Femur (tissue), 1 donor: ENCODE measurements around the gene EVI2B.
"Not testable (repeated sequence)": the region's sequence is repeated elsewhere in the genome, so short reads cannot be mapped to it uniquely, and the experiment has no call there.

ENCODE experiments used
- DNase-seq: peaks from one replicate; pipeline ENCODE4 v3.0.0-alpha.2; 2017

EVI2B gene

GRCh38 chr17:31310260-31310659 is 3.6 kb downstream of the EVI2B start:
- DNase-seq: no peak

DNA sequence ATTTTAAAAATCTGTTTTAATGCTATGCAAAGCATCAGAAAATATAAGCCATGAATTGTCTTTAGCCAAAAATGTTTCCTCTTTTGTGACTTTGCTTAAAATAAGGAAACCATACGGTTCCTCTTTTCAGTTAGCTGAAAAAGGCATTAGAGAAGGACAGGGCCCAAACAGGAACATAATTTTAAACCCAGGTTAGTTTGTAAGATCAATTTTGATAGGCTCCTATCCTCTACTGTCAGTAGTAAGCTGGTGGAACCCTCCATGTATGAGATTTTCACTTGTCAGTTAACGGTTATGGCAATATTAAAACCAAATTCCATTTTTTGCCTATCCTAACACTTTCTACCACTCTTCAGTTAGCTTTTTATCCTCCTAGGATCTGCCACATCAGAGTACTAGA is 4.3 kb downstream of the EVI2B start:
- no peak for DNase-seq

DNA sequence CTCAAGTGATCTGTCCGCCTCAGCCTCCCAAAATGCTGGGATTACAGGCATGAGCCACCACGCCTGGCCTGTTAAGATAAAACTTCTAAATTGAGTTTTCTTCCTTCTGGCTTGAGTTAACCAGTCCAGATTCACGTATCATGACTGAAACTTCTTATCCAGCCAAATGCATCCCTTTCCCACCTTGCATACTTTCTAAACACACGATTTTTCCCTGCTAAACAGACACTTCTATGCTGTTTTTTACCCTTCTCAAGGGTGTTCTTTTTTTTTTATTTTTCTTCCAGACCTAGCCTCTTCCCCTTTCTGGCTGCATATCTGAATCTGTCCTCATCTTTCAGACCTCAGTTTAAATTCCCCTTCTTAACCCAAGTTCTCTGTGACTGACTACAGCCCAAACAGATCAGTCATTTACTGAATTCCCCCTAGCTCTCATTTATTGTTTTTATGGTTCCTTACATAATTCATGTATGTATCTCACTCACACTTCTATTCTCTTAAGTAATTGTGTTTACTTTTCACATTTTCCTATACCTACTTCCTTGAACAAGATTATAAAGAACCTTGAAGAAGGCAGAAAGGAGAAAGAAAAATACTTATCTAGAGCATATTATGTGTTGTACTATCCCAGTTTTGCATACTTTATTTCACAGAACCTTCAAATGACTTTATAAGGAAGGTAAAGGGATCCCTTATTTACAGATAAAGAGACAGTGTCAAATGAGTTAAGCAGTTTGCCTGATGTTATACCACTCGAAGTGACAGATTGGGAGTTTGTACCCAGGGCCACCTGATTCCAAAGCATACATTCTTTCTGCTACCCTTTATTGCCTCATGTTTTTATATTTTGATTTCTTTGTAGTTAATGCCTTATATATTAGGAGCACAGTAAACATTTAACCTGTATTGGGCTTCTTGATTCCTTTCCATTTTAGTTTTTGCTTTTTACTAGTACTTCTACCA is 5.2 kb downstream of the EVI2B start:
- no peak for DNase-seq

GRCh38 chr17:31307640-31308039 is 6.2 kb downstream of the EVI2B start:
- DNase-seq: no peak

- no peak for DNase-seq
Measured at GRCh38 chr17:31299624-31300023, 14.2 kb downstream of the EVI2B start.

GRCh38 chr17:31297090-31297489 is 16.8 kb downstream of the EVI2B start, which contains the start of gene OMG:
OMG (minus strand) TSS chr17:31297239; CDS start chr17:31296331, 908 bp downstream.
- no peak for DNase-seq

DNA sequence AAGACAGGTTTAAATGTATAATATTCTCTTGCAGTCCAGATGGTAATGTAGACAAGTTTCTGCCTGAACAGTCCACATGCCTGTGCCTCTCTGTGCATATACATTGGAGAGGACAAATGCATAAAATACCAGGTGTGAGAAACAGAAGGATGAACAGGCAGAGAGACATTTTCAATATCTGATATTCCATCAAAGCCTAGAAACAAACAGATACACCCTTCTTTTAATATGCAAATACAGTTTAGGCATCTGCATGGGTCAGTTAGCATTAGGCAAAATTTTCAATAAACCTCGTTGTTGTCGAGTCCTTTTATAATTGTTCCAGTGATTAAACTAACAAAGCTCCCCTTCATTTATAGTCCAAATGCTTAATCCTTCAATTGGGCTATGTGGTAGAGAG is 17.7 kb downstream of the EVI2B start:
- DNase-seq: no peak

DNA sequence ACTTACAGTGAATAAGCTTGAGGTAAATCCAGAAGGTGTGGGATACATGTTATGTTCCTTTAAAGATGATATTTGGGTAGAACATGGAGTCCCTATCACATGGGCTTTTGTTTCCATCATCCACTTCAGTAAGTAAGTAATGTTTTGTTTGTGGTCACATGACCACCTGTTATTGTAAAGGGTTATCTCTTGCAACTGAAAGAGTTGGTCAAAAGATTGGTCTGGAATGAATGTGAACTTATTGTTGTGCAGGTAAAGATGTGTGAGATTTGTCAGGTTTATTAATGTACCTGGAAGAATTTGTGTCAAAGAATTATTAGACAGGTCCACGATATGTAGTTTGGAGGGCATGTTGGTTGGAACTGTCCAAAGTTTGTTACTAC is 18.4 kb downstream of the EVI2B start:
- no peak for DNase-seq

DNA sequence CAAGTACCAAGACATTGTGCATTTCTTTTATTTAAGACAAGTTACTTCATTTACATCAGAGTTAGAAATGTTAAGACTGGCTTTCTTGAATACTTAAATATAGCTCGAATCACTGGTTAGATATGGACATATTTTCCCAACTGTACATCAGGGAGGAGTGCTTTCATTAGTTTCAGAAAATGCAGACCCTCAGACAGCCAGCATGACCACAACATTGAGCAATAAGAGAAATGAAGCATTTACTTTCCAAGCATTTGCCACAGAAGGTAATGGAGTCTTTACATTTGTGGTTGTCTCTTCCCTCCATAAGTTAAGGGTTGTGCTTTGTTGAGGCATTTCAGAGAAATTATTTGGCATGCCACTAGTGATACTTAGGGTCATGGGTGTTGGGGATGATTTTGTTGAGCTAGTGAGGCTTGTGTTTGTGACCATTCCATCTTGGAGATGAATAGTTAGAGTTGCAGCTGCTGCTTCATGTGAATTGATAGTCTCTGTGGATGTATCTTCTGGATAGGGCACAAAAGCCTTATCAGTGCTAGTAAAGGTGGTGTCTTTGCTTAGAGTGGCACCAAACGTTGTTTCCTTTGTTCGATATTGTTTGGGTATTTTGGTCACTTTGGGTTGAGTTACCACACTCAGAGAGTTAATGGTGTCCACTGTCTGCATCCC is 18.9 kb downstream of the EVI2B start:
- no peak for DNase-seq

GRCh38 chr17:31294231-31294630 is 19.6 kb downstream of the EVI2B start:
- DNase-seq: no peak

DNA sequence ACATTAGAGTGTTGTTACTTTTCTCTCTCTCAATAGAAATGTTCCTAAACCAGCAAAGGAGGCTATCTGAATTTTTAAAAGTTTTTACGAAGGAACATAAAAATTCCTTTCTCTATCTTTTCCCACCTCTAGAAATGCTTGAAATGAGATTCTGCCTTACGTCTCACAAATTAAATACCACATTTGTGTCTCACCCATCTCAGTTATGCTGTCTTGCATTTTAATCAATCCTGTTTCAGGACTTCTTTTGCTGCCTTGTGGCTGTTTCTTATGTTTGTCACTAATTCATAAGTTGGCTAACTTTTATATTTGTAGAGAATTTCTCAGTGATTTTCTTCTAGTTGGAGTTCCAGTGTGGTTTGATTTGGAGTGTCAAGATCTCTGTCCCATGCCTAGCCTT is 20.3 kb downstream of the EVI2B start:
- no peak for DNase-seq

- DNase-seq: no peak
Measured at GRCh38 chr17:31291820-31292219, 22.0 kb downstream of the EVI2B start.

DNA sequence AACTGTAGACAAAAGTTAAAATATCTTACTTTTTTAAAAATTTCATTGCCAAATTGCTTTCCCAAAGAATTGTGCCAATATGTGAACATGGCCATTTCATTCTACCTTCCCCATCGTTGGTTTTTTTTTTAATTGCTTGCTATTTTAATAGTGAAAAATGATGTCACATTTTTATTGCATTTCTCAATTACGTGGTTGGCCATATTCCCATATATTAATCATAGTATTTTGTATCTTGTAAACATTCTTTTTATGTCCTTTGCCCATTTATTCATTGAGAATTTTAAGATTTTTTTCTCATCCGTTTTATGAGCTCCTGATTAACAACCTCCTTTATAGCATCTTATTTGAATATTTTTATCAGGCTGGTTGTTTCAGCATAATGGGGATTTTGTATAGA is 24.1 kb downstream of the EVI2B start:
- DNase-seq: no peak

DNA sequence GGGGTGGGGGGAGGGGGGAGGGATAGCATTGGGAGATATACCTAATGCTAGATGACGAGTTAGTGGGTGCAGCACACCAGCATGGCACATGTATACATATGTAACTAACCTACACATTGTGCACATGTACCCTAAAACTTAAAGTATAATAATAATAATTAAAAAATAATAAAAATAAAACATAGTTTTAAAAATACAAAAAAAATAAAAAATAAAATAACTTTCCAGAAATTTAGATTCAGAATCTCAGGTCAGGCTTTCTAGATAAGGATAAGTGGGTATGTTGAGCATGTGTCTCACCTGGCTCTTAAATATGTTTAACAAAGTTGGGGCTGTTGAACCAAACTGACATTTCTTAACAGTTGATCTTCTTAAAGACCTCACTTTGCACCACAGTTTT is 25.9 kb downstream of the EVI2B start:
- DNase-seq: not testable (repeated sequence)

- DNase-seq: no peak
Measured at GRCh38 chr17:31286587-31286986, 27.3 kb downstream of the EVI2B start.

GRCh38 chr17:31283841-31284240 is 30.0 kb downstream of the EVI2B start:
- DNase-seq: no peak

- no peak for DNase-seq
Measured at GRCh38 chr17:31281061-31281460, 32.8 kb downstream of the EVI2B start.

GRCh38 chr17:31279401-31279800 is 34.5 kb downstream of the EVI2B start:
- no peak for DNase-seq

GRCh38 chr17:31275116-31275515 is 38.7 kb downstream of the EVI2B start:
- no peak for DNase-seq

DNA sequence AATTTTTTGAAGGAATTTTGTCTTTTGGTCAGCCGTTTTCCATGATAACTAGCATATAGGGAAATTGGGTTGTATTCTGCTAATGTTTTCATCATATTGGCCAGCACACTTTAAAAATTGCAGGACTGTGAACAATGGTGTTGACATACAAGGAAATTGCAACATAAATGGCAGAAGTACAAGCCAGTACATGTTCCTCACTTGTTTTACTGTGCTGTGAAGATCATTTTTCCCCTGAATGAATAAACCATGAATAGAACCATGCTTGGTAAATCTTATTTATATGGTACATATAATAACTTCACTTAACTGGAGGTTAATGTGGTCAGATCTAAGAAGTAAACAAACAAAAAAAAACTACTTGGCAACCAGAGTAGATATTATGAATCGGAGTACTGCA is 39.6 kb downstream of the EVI2B start:
- no peak for DNase-seq

DNA sequence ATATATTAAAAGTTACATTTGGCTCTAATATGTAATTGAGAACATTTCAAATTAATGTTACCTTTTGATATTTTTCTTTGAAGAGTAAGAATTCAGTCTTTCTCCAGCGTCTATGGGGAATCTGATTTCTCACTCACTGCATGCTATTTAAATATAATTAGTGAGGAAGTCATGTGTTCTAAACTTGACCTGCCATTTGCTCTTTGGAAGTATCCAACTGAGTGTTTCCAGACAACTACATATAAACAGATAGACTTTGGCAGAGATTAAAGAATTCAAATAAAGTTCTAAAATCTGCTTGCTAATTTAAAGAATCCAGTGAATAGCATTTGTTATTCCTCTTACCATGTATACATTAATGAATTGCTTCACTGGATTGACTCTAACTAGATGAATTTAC is 40.3 kb downstream of the EVI2B start:
- DNase-seq: no peak

DNA sequence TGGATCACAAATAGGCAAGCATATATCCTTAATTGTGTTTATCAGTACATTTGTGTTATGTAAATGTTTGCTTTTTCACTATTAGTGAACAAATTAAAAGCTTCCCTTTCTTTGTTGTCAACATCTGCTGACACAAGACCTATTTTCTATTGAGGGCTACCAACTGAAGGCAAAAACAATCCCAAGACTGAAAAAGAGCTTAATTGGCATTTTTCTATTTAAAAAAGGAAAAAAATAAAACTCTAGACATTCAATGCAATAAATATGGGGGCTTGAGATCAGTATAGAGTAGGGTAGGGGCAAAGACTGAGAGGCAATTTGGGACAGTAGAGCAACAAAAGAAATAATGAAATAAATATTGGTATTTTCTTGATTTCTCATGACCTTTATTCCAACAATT is 41.1 kb downstream of the EVI2B start:
- no peak for DNase-seq

DNA sequence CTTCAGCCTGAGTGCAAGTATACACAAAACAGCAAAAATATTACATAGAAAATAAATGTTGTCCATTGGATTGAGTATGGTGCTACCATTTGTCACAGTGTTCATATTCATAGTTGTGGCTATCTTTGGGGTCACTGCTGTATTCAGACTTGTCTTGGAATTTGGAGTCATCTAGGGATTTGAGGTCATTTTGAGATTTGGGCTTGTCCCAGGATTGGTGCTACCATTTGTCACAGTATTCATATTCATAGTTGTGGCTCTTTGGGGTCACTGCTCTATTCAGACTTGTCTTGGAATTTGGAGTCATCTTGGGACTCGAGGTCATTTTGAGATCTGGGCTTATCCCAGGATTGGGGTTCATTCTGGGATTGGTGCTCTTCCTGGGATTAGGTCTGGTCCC is 41.6 kb downstream of the EVI2B start:
- DNase-seq: no peak

DNA sequence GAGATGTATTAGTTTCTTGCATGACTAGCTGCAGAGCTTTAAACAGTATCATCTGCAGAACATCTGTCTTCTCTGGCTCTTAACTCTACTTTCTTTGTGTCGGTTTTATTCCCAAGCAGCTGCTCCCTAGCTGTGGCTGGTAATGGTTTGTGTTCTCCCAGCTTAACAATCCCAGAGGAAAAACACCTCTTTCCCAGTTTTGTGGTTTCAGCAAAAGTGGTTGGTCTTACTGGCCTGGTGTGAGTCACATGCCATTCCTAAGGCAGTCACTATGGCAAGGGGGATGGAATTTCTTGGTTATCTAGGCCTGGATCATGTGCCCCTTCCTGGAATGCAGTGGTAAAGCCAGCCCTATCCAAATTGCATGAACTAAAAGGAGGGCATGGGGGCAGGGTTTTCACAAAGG is 44.3 kb downstream of the EVI2B start:
- peak; percentile 53 for DNase-seq
